ENCODE data around the gene SULF2. TPM values are rescaled to one million over a fixed set of nuclear protein-coding genes. Genes with fewer than 3 reads are reported as not detected.

The SULF2 gene
- total RNA-seq, 1 experiment from 2014 or later = 13.0 TPM

GRCh38 chr20:47698142-47698541 lies 87.1 kb downstream of the SULF2 start:
- RAD21 ChIA-PET (ENCODE audit: low non-redundant PET in 1 of 2, low total read pairs in 2 of 2, uncharacterized antibody in 2 of 2, unreplicated experiment in 2 of 2) = no interaction called here
- no peak overlapping the region for H3K4me3 ChIP-seq (replicated peaks in 1 of 2; ENCODE audit: low read depth in 1 of 2, low read length in 2 of 2)
- no peak overlapping the region for H2AFZ ChIP-seq (ENCODE audit: low read depth, low read length, poor library complexity, severe bottlenecking)
- TF ChIP-seq ELF1 (IDR thresholded peaks at IDR 0.05; ENCODE audit: borderline replicate concordance, low read depth) (no peak), ZBTB33 (IDR thresholded peaks at IDR 0.05; ENCODE audit: extremely low read depth, insufficient replicate concordance, low read length) (no peak), SRF (IDR thresholded peaks at IDR 0.05; ENCODE audit: low read depth) (no peak), FOSL1 (IDR thresholded peaks at IDR 0.05; ENCODE audit: low read depth) (no peak), EGR1 (IDR thresholded peaks at IDR 0.05; ENCODE audit: low read depth) (no peak), SP1 (IDR thresholded peaks at IDR 0.05; ENCODE audit: low read depth) (no peak)
- H3K9ac ChIP-seq (ENCODE audit: low read length) = no peak overlapping the region
- H3K4me2 ChIP-seq (ENCODE audit: low read length) = no peak overlapping the region
- peak; percentile 74 for ATAC-seq
- DNase-seq (ENCODE audit: low read depth, low spot score) = no peak
- POLR2A ChIA-PET = no interaction called here
- no peaks in the 10 kb centered on the region for H3K9me3 ChIP-seq (ENCODE audit: control insufficient read depth in 1 of 2, insufficient read depth in 1 of 2, low read depth in 1 of 2, low read length in 2 of 2)
- H3K27me3 ChIP-seq (ENCODE audit: insufficient read depth, low read length) = no peaks in the 10 kb centered on the region
- no peak overlapping the region for H3K27ac ChIP-seq (ENCODE audit: low read depth, low read length)
- no peaks in the 10 kb centered on the region for H4K20me1 ChIP-seq (ENCODE audit: insufficient read depth)
- no peaks in the 10 kb centered on the region for H3K9me2 ChIP-seq (ENCODE audit: insufficient read depth)
- H3K4me1 ChIP-seq (ENCODE audit: control insufficient read depth in 1 of 2, insufficient read depth in 2 of 2, low read length in 2 of 2) = no peaks in the 10 kb centered on the region
- CTCF ChIA-PET = no interaction called here
- intact Hi-C loops (cut with micrococcal nuclease) = no loop called here
- no TSS peak for BruUV-seq (replicated peaks)
- no peaks in the 10 kb centered on the region for H3K36me3 ChIP-seq (ENCODE audit: control insufficient read depth in 1 of 2, insufficient read depth in 2 of 2, low read length in 2 of 2)
- no peaks in the 10 kb centered on the region for H3K79me2 ChIP-seq (ENCODE audit: insufficient read depth, low read length)

- no peak overlapping the region for H2AFZ ChIP-seq (ENCODE audit: low read depth, low read length, poor library complexity, severe bottlenecking)
- ChIA-PET POLR2A (no interaction called here), RAD21 (ENCODE audit: low non-redundant PET in 1 of 2, low total read pairs in 2 of 2, uncharacterized antibody in 2 of 2, unreplicated experiment in 2 of 2) (no interaction called here), CTCF (no interaction called here)
- H3K36me3 ChIP-seq (ENCODE audit: control insufficient read depth in 1 of 2, insufficient read depth in 2 of 2, low read length in 2 of 2) = no peaks in the 10 kb centered on the region
- no peaks in the 10 kb centered on the region for H3K9me3 ChIP-seq (ENCODE audit: control insufficient read depth in 1 of 2, insufficient read depth in 1 of 2, low read depth in 1 of 2, low read length in 2 of 2)
- ATAC-seq (no peak), DNase-seq (ENCODE audit: low read depth, low spot score) (no peak)
- H3K27me3 ChIP-seq (ENCODE audit: insufficient read depth, low read length) = no peaks in the 10 kb centered on the region
- H3K4me3 ChIP-seq (replicated peaks in 1 of 2; ENCODE audit: low read depth in 1 of 2, low read length in 2 of 2) = no peak overlapping the region
- H3K9me2 ChIP-seq (ENCODE audit: insufficient read depth) = no peaks in the 10 kb centered on the region
- H3K4me2 ChIP-seq (ENCODE audit: low read length) = no peak overlapping the region
- H3K27ac ChIP-seq (ENCODE audit: low read depth, low read length) = no peak overlapping the region
- BruUV-seq (replicated peaks) = no TSS peak
- H3K4me1 ChIP-seq (ENCODE audit: control insufficient read depth in 1 of 2, insufficient read depth in 2 of 2, low read length in 2 of 2) = no peaks in the 10 kb centered on the region
- intact Hi-C loops (cut with micrococcal nuclease) = no loop called here
- no peaks in the 10 kb centered on the region for H3K79me2 ChIP-seq (ENCODE audit: insufficient read depth, low read length)
- TF ChIP-seq REST (IDR thresholded peaks at IDR 0.05; ENCODE audit: low read depth) = no peak
- TF ChIP-seq ATF3 (IDR thresholded peaks at IDR 0.05) = no peak
- no peak for TF ChIP-seq EZH2 (IDR thresholded peaks at IDR 0.05)
- TF ChIP-seq POLR2AphosphoS5 (IDR thresholded peaks at IDR 0.05; ENCODE audit: low read depth, low read length) = no peak
- TF ChIP-seq SP1 (IDR thresholded peaks at IDR 0.05; ENCODE audit: low read depth) = no peak
- TF ChIP-seq EGR1 (IDR thresholded peaks at IDR 0.05; ENCODE audit: low read depth) = no peak
- no peak for TF ChIP-seq SRF (IDR thresholded peaks at IDR 0.05; ENCODE audit: low read depth)
- TF ChIP-seq CEBPB (IDR thresholded peaks at IDR 0.05; ENCODE audit: low read depth) = no peak
- H3K9ac ChIP-seq (ENCODE audit: low read length) = no peak overlapping the region
- no peaks in the 10 kb centered on the region for H4K20me1 ChIP-seq (ENCODE audit: insufficient read depth)
These were observed 88.4 kb downstream of the SULF2 start for GRCh38 chr20:47696856-47697255.
